Stimulated activated CD4-positive, alpha-beta T cell treated with anti-CD3 and anti-CD28 coated beads, Interleukin-4, amount 100 ng/mL, for 4 hours (primary cell): ENCODE data around the gene CNOT2.

Experiments
- DNase-seq, 2 experiments: peaks; one replicate each; pipeline ENCODE4 v3.0.0-alpha.2; 2020

The CNOT2 gene

GRCh38 chr12:70309348-70309747 is 66.1 kb downstream of the CNOT2 start:
- DNase-seq, result no peak

- no peak for DNase-seq
Observed at GRCh38 chr12:70314145-70314544, 70.9 kb downstream of the CNOT2 start.

- no peak for DNase-seq
Observed at GRCh38 chr12:70317781-70318180, 74.5 kb downstream of the CNOT2 start.

GRCh38 chr12:70319605-70320004 is 76.4 kb downstream of the CNOT2 start:
- DNase-seq, result no peak

GRCh38 chr12:70321191-70321590 is 78.0 kb downstream of the CNOT2 start:
- no peak for DNase-seq

GRCh38 chr12:70327541-70327940 is 84.3 kb downstream of the CNOT2 start:
- no peak for DNase-seq

GRCh38 chr12:70329728-70330127 is 86.5 kb downstream of the CNOT2 start:
- DNase-seq, result no peak

- DNase-seq, result no peak
Observed at GRCh38 chr12:70330158-70330557, 86.9 kb downstream of the CNOT2 start.

GRCh38 chr12:70332236-70332635 is 89.0 kb downstream of the CNOT2 start:
- DNase-seq, result no peak

- no peak for DNase-seq
Observed at GRCh38 chr12:70334742-70335141, 91.5 kb downstream of the CNOT2 start.

- no peak for DNase-seq
Observed at GRCh38 chr12:70338531-70338930, 95.3 kb downstream of the CNOT2 start.

- no peak for DNase-seq
Observed at GRCh38 chr12:70351076-70351475, 107.8 kb downstream of the CNOT2 start.

GRCh38 chr12:70353780-70354660 is 110.8 kb downstream of the CNOT2 start:
- DNase-seq, result no peak

GRCh38 chr12:70354787-70355186 is 111.6 kb downstream of the CNOT2 start:
- DNase-seq, result no peak

GRCh38 chr12:70355972-70356371 is 112.7 kb downstream of the CNOT2 start:
- no peak for DNase-seq

GRCh38 chr12:70359458-70360197 is 116.4 kb downstream of the CNOT2 start:
- DNase-seq, result no peak

GRCh38 chr12:70360218-70360617 is 117.0 kb downstream of the CNOT2 start:
- DNase-seq, result no peak

- DNase-seq, result no peak
Observed at GRCh38 chr12:70364695-70365397, 121.6 kb downstream of the CNOT2 start.

- peak in 1 of 2 experiments; percentile 0 for DNase-seq
Observed at GRCh38 chr12:70365398-70365647, 122.1 kb downstream of the CNOT2 start.

GRCh38 chr12:70365648-70366518 is 122.7 kb downstream of the CNOT2 start, which contains the start of gene KCNMB4:
TSS of gene KCNMB4 (plus strand) at chr12:70366290. CDS start at chr12:70366735, 445 bp downstream.
- peak; percentile 69 to 75 for DNase-seq

- DNase-seq, result peak; percentile 36 to 60
Observed at GRCh38 chr12:70366581-70367257, 123.5 kb downstream of the CNOT2 start.
